ENCODE measurements around the gene LRCH3.
"Not testable (repeated sequence)": the region's sequence is repeated elsewhere in the genome, so short reads cannot be mapped to it uniquely, and the experiment has no call there.

LRCH3 gene

GRCh38 chr3:197837282-197837681, 46.2 kb downstream of the LRCH3 start:
- DNase-seq = no peak

- no peak for DNase-seq
These were observed 50.7 kb downstream of the LRCH3 start for GRCh38 chr3:197841789-197842188.

GRCh38 chr3:197846491-197846890, 55.4 kb downstream of the LRCH3 start:
- DNase-seq = no peak

DNA sequence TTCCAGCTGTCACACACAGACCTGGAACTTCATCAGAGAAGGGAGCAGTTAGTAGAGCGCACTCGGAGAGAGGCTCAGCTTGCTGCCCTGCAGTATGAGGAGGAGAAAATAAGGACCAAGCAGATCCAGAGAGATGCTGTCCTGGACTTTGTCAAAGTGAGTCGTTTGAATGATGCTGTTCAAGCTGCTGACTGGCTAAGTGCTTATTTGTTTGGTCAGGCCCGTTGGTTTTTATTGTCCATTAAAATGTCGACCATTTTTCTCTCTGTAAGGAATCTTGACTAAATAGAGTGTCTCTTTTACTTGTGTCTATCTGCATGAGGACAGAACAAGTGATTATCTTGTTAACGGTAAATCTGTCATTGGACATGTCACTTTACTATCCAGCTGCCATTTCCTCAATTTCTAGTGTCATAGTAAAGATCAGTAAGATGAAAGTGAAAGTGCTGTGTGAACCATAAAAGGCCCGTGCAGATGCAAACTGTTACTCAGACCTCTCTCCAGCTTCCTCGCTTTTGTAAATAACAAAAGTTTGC, 56.9 kb downstream of the LRCH3 start:
- DNase-seq = no peak

DNA sequence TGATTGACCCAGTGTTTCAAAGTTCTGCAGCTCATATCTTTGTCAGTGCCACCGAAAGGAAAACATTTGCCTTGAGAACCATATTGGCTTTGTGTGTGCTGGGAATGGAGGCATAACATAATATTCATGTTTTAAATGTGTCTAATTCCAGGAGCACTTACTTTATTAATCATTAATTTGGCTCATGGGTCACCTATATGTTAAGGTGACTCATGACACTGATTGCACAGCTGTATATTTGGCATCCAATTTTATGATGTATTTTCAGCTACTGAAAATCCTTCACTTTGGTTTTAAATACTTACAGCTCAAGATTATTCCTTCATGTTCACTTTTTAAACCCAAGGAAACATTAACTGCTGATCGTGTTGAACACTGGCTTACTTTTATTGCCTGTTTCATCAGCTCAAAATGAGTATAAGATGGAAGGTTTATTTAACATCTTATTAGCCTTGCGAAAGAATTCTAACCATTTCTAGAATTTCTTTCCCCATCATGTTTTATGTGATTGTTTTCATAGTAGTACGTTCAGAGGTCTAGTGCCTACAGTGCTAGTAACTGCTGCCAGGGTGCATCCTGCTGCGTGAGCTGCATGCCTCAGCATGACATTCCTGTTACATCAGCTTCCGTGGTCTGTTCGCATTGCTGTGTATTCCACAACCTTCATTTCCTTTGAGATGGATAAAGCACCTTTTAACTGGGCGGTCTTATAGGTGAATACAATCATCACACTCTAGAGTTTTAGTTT, 63.7 kb downstream of the LRCH3 start:
- no peak for DNase-seq

- no peak for DNase-seq
These were observed 64.5 kb downstream of the LRCH3 start for GRCh38 chr3:197855571-197855970.

DNA sequence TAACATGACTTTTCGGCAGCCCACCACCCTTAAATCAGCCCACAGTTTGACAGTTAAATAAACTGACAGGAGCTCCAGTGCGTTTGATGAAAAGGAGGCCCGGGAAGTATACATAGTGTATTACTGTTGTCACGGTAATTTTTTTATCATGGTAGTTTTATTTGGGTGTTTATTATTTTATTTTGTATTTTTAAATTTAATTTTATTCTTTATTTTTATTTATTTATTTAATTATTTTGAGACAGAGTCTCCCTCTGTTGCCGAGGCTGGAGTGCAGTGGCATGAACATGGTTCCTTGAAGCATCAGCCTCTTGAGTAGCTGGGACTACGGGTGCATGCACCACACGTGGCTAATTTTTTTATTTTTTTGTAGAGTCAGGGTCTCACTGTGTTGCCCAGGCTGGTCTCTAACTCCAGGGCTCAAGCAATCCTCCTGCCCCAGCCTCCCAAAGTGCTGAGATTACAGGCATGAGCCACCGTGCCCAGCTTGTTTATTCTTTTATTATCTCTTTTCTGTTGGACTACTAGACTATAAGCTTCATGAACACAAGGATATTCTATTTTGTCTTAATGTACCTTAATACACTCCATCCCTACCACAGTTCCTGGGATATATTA, 65.3 kb downstream of the LRCH3 start:
- DNase-seq = no peak

- no peak for DNase-seq
These were observed 67.1 kb downstream of the LRCH3 start for GRCh38 chr3:197858133-197858532.

GRCh38 chr3:197858598-197858997, 67.5 kb downstream of the LRCH3 start:
- DNase-seq = no peak

DNA sequence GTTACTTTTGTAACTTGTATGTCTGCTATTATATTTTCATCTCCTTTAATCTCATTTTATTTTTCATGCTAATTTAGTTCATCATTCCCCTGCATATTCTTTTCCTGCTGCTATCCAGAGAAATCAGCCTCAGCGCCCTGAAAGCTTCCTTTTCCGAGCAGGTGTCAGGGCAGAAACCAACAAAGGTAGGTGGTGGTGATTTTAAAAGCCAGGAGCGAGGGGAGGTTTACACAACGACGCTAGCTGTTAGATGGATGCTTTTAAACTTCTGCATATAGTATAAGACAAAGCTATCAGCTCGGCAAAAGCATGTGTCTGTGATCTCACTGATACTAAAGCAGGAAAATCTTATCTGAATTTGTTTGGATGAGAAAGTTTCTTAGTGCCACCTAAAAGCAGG, 75.0 kb downstream of the LRCH3 start:
- no peak for DNase-seq

GRCh38 chr3:197873329-197873728, 82.3 kb downstream of the LRCH3 start:
- DNase-seq = no peak

GRCh38 chr3:197874064-197874463, 83.0 kb downstream of the LRCH3 start:
- DNase-seq = no peak

DNA sequence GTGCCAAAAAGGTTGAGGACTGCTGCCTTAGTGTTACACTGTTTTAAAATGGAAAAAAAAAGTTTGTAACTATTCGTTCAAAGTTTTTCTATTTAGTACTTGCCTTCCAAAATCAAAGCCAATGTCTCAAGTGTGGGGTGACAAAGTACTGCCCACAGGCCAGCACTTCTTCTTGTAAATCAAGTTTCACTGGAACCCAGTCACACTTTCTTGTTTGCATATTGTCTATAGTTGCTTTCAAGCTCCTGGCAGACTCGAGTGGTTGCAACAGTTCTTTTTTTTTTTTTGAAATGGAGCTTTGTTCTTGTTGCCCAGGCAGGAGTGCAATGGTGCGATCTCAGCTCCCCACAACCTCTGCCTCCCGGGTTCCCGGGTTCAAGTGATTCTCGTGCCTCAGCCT, 83.6 kb downstream of the LRCH3 start:
- no peak for DNase-seq

DNA sequence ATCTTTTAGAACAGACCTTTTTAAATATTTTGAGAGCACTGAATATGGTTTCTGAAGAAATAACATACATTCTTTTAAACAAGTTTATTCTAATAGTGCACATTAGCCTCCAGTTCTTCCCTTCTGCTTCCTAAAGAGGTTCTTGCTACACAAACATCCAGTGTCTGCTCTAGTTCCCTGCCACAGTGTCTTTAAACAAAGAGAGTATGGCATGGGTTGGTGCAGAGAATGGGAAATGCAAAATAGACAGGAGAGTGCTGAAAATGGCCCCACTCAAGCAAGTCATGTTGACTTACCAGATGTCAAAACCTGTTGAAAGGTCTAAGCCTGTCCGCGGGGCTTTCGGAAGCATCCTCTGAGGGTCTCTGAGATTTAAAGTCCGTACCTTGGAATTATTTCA, 86.8 kb downstream of the LRCH3 start:
- DNase-seq = no peak

DNA sequence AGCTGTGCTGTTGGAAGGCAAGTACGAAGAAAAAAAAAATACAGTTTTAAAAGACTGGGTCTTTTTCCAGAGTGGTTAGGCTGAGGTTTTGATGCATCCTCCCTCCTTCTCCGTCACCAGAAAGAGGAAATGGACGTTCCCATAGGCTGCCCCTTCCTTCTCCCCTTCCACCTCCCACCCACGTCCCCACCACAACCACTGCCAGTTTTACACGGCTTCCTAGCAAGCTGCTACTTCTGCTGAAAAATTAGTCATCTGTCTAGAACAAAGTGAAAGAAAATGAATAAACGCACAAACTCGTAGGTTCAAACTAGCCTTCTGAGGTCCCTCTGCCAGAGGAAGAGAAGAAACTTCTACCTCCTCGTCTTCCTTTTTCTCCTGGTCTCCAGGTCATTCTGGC, 87.4 kb downstream of the LRCH3 start:
- DNase-seq = peak; percentile 31

DNA sequence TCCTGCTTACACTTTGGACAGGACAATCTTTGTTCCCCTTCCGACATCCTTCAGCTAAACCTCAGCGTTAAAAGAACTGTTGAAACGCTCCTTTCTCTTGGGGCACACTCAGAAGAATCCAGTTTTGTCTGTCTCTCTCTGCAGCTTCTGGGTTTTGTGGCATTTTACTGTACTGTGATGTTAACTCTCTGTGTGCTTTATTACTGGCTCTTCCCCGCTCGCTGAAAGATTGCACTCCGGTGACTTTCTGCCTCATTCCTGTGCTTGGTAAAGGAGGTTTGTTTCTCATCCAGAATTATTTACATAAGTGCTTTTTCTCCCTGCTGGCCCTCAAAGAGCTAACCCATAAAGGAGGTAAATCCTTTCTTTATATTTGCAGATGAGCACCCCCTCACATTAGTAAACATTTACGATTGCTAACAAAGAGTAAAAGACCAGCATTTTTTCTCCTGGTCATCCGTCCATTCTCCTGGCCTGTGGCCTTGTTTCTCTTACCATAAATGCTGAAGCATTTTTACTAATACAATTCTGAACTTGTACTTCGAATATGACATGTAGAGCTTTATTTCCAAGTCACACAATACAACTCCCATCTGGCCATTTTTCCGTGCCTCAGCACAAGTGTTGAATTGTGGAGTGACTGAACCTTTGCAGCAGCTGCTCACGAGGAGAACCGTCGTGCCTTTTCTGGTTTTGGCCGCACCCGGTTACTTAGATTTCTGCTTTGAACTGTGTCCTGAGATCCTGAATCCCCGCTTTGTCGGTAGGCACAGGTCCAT, 89.6 kb downstream of the LRCH3 start:
- DNase-seq = no peak

- no peak for DNase-seq
These were observed 90.4 kb downstream of the LRCH3 start for GRCh38 chr3:197881270-197881969.

DNA sequence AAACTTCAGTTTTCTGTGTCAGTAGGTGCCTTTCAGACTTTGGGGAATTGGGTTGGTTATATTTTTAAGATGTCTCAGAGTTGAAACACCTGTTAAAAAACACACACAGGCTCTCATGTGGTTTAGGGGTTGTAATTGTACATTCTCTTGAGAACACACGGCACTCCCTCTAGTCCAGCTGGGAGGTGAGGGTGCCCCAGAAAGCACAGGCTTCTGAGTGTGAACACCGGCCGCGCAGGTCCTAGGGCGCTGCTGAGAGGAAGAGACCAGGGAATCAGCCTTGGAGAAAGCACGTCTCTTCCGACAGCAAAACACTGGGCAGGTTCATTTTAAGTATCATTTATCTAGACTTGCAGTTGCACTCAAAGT, 90.9 kb downstream of the LRCH3 start:
- no peak for DNase-seq

DNA sequence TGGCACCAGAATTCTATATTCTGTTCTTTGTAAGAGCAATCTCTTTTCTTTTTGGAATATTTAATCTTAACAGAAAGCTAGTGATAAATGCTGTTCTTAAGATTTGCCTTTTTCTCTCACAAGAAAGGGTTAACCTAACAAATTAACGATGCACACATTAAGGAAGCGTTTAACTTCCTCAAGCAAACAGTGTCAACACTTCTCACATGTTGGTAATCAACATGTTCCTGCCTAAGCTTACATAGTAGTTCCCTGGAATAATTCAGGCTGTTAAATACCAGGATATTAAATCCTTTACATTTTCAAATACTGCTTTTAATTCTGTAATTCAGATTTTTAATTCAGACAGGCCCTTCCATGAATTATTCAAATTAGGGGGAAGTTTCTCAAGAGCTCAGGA, 91.5 kb downstream of the LRCH3 start:
- DNase-seq = no peak

DNA sequence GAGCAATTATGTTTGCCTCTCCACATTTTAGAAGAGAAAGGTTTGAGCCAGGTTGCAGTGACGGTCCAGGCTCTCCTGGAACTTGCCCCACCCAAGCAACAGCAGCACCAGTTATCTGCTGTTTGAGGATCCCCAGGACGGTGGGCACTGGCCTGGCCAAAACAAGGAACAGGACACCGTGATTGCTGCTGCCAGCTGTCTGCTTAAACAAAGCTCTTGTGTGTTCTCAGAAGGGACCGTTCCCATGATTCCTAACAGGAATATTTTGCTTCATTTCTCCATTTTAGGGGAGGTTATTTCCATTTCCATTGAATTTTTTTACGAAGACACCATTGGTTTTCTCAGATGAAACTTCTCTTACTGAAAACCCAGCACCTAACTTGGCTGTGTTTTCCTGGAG, 92.5 kb downstream of the LRCH3 start:
- no peak for DNase-seq

GRCh38 chr3:197884330-197884729, 93.3 kb downstream of the LRCH3 start:
- DNase-seq = not testable (repeated sequence)

DNA sequence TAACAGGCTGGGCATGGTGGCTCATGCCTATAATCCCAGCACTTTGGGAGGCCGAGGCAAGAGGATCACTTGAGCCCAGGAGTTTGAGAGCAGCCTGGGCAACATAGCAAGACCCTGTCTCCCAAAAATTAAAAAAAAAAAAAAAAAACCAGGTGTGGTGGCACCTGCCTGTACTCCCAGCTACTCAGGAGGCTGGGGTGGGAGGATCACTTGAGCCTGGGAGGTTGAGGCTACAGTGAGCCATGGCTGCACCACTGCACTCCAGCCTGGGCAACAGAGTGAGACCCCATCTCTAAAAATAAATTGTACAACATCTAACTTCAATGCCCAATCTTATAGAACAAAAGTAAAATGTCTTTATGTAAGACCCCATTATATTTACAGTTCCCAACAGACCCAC, 95.0 kb downstream of the LRCH3 start:
- DNase-seq = not testable (repeated sequence)

- DNase-seq = not testable (repeated sequence)
These were observed 96.5 kb downstream of the LRCH3 start for GRCh38 chr3:197887430-197888053.
